Kidney epithelial cell (primary cell): ENCODE data around the gene SAP30L. TPM values are rescaled to one million over a fixed set of nuclear protein-coding genes. Genes with fewer than 3 reads are reported as not detected.

Source experiments
- DNase-seq: peaks from one replicate; pipeline ENCODE4 v3.0.0-alpha.2; 2010; ENCODE audit warnings: low read depth
- H3K27me3 ChIP-seq: 2 replicates; pipeline ENCODE4 v1.6.0; 2011; ENCODE audit warnings: low read length; ENCODE audit not compliant: control insufficient read depth, insufficient read depth
- H3K36me3 ChIP-seq: 2 replicates; pipeline ENCODE4 v1.5.1; 2011; ENCODE audit warnings: low read length; ENCODE audit not compliant: control insufficient read depth, insufficient read depth
- H3K4me3 ChIP-seq: 2 replicates; pipeline ENCODE4 v1.5.1; 2011; ENCODE audit warnings: low read depth, mild to moderate bottlenecking, control low read depth, low read length
- total RNA-seq: library from RNA; depleted of rRNA; stranded (reverse); fragments of >200 nt; gene quantifications from 2 replicates; pipeline ENCODE4 v1.2.3, GENCODE V29; 2015
- TF ChIP-seq, protein P1 (sequence below): IDR thresholded peaks from 2 replicates; pipeline ENCODE4 v1.5.1; 2011; ENCODE audit warnings: mild to moderate bottlenecking, moderate library complexity, low read length, control low read depth, inconsistent platforms; ENCODE audit not compliant: insufficient read depth, poor library complexity, severe bottlenecking

SAP30L gene
- total RNA-seq, 1 donor from 2014 or later, result 30.8 TPM

DNA sequence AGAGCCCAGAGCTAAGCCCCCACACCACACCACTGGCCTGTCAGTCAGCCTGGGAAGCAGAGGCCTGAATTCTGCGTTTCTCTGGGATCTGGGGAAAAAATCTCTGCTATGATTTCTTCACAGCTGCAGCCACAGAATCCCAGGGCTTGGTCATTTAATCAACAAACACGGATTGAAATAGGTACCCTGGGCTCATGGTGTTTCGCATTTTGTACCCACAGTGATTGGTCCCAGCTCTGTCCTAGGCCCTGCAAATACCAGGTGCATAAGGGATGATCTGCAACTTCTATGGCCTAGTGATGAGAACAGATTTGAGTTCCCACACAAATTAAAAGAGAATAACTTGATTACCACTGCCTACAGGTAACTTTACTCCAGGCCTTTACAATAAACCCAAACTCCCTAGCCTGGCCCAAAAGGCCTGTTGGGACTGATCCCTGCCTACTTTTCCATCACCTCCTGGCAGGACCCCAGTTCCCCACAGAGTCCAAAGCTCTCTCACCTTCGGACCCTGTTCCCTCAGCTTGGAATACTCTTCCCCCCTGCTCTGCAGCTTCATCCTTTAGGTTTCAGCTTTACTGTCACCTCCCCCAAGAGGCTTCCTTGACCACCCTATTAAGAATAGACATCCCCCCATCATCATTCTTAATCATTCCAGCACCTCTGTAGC lies 14.7 kb upstream of the SAP30L start:
- TF ChIP-seq, protein P1, sequence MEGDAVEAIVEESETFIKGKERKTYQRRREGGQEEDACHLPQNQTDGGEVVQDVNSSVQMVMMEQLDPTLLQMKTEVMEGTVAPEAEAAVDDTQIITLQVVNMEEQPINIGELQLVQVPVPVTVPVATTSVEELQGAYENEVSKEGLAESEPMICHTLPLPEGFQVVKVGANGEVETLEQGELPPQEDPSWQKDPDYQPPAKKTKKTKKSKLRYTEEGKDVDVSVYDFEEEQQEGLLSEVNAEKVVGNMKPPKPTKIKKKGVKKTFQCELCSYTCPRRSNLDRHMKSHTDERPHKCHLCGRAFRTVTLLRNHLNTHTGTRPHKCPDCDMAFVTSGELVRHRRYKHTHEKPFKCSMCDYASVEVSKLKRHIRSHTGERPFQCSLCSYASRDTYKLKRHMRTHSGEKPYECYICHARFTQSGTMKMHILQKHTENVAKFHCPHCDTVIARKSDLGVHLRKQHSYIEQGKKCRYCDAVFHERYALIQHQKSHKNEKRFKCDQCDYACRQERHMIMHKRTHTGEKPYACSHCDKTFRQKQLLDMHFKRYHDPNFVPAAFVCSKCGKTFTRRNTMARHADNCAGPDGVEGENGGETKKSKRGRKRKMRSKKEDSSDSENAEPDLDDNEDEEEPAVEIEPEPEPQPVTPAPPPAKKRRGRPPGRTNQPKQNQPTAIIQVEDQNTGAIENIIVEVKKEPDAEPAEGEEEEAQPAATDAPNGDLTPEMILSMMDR, result no peak
- no peaks in the 10 kb centered on the region for H3K36me3 ChIP-seq
- no peak for DNase-seq
- no peaks in the 10 kb centered on the region for H3K27me3 ChIP-seq
- H3K4me3 ChIP-seq, result no peak overlapping the region

DNA sequence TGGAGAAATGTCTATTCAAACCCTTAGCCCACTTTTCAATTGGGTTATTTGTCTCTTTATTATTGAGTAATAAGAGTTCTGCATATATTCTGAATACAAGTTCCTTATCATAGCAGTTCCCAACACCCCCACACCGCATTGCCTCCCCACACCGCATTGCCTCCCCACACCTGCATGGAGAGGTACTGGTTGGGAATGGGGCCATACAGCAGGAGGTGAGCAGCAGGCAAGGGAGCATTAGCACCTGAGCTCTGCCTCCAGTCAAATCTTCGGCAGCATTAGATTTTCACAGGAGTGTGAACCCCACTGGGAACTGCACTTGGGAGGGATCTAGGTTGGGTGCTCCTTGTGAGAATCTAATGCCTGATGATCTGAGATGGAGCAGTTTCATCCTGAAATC lies 10.6 kb upstream of the SAP30L start:
- H3K27me3 ChIP-seq, result no peaks in the 10 kb centered on the region
- no peak for DNase-seq
- H3K4me3 ChIP-seq, result no peak overlapping the region
- H3K36me3 ChIP-seq, result no peaks in the 10 kb centered on the region
- TF ChIP-seq, protein P1, result no peak

DNA sequence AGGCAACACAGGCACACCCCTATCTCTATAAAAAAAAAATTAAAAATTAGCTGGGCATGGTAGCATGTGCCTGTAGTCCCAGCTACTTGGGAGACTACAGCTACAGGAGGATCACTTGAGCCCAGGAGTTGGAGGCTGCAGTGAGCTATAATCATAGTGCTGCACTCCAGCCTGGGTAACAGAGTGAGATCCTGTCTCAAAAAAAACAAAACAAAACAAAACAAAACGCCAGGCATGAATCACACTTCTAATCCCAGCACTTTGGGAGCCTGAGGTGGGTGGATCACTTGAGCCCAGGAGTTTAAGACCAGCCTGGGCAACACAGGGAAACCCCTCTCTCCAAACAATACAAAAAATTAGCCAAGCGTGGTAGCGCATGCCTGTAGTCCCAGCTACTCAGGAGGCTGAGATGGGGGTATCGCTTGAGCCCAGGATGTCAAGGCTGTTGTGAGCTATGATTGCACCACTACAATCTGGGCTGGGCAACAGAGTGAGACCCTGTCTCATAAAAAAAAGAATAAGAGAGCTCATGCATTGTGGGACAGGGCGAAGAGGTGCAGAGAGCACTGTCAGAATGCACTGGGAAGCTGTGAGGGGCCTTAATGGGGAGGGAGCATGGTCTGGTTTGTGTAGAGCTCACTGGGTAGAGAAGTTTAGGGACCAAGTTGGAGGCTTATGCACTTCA lies 8.4 kb upstream of the SAP30L start:
- TF ChIP-seq, protein P1, result no peak
- Histone ChIP-seq H3K27me3 (no peaks in the 10 kb centered on the region), H3K36me3 (no peaks in the 10 kb centered on the region), H3K4me3 (no peak overlapping the region)
- no peak for DNase-seq

DNA sequence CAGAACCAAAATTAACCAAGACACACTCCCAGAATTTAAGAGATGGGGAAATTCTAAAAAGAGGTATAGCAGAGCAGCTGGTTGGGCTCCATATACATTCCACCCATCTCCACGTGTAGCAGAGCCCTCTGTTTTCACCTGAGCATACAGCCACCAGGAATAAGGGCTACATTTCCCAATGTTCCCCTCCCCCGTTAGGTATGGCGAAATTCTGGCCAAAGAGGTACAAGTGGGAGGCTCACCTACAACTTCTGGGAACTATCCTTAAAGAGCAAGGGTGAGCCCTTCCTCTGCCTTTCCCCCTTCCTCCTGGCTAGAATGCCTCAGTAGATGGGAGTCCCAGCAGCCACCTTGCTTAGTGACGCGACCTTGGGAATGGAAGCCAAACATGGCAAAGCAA lies 5.3 kb upstream of the SAP30L start:
- Histone ChIP-seq H3K27me3 (no peaks in the 10 kb centered on the region), H3K4me3 (no peak overlapping the region), H3K36me3 (no peaks in the 10 kb centered on the region)
- no peak for DNase-seq
- TF ChIP-seq, protein P1, result no peak

DNA sequence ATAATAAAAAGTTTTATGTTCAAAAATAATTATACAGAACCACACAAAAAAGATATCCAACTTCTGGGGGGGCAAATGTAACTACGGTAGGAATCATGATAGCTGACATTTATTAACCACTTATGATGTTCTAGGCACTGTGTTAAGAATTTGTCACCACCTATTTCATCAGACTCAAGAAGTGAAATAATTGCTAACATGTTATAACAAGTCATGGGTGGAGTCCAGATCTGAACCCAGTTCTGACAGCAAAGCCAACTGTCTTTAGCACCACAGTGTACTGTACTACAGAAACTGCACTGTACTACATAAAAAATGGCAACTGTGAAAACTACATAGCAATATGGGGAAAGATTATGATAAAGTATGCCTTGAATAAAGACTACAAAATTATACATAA lies 3.0 kb upstream of the SAP30L start:
- no peak overlapping the region for H3K4me3 ChIP-seq
- H3K27me3 ChIP-seq, result no peaks in the 10 kb centered on the region
- TF ChIP-seq, protein P1, result no peak
- no peak for DNase-seq
- H3K36me3 ChIP-seq, result no peaks in the 10 kb centered on the region
